C1 segment of cervical spinal cord (tissue), 14 donors: ENCODE data around the gene HOXD12.

Experiments
- DNase-seq, 14 donors: peaks; one replicate each; lab custom pipeline; 2025; lab: John Stamatoyannopoulos, UW

The HOXD12 gene

GRCh38 chr2:176080540-176081375 lies 18.8 kb upstream of the HOXD12 start:
- DNase-seq = no peak

GRCh38 chr2:176081376-176081836 lies 18.2 kb upstream of the HOXD12 start:
- DNase-seq = no peak

GRCh38 chr2:176081837-176082524 lies 17.6 kb upstream of the HOXD12 start:
- no peak for DNase-seq

DNA sequence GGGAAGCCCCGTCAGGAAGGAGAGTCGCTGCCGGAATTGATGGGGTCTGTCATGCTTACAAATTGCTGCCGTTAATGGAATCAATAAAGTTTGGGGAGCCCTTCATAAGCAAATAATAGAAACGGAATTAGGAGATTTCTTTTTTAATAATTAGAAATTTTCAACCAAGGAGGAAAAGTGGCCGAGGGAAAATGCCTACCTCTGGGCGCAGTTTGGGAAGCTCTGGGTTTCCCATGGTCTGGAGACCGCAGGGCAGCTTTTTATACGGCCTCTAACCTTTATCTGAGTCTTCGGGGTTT lies 17.1 kb upstream of the HOXD12 start:
- DNase-seq = no peak

DNA sequence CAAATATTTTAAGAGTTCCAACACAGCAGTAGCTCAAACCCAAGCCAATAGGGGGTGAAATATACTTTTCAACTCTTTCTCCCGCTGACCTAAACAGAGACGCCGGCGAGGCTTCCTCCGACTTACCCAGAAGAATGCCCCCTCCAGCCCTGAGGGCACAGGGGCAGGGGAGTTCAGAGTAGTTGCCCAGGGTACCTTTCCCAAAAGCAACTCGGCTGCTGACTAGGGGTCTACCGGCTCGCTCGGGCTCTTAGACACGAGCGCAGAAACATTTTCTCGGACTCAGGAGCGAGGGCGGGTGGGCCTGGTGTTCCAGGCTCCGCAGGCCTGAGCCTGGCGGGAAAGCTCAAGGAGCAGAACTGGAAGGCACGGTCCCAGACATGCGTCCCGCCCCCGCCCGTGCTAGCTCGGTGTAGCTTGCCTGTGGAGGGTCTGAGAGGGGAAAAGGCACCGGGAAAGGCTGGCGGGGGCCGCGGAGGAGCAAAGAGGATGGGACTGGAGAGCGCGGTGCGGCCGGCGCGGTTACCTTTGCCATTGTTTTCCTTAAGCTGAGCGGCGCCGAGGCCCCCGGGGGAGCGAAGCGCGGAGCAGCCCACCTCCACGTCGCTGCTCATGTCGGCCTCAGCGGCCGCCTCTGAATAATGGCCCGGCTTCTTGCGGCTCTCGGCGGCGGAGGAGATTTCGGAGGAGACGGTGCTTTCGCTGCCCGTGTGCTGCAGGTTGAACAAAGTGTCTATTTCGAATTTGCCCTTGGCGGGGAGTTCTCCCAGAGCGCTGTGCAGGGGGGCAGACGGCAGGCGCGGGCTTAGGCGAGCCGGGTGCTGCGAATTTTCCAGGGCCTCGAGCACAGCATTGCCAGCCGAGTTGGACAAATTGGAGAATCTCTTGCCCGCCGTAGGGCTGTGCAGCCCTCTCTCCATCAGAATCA lies 16.5 kb upstream of the HOXD12 start:
- no peak for DNase-seq

- DNase-seq = no peak
These were observed 15.8 kb upstream of the HOXD12 start, which contains the start of gene EVX2 for GRCh38 chr2:176083796-176084261. Gene EVX2, minus strand, starts transcription at chr2:176083962. Its CDS starts 186 bp downstream, at chr2:176083776.

DNA sequence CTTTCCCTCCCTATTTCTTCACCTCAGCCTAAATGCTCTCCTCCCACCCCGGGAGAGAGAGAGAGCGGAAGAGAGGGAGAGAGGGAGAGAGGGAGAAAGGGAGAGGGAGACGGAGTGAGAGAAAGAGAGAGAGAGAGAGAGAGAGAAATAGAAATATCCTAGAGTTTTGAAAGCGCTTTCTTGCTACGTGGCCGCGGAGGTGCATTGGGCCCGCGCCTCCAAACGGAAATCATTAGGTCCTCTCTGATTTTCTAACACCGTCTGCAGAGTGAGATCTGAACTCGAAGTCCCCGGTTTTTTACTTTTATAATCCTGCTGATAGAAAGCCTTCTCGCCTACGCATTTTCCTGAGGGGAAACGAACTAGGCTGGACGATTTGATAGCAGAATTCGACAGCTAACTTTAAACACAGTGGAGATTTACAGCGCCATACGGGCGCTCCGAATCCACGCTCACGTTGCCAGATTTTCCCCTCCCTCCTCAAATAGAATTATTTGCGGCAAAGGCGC lies 14.9 kb upstream of the HOXD12 start:
- DNase-seq = no peak

DNA sequence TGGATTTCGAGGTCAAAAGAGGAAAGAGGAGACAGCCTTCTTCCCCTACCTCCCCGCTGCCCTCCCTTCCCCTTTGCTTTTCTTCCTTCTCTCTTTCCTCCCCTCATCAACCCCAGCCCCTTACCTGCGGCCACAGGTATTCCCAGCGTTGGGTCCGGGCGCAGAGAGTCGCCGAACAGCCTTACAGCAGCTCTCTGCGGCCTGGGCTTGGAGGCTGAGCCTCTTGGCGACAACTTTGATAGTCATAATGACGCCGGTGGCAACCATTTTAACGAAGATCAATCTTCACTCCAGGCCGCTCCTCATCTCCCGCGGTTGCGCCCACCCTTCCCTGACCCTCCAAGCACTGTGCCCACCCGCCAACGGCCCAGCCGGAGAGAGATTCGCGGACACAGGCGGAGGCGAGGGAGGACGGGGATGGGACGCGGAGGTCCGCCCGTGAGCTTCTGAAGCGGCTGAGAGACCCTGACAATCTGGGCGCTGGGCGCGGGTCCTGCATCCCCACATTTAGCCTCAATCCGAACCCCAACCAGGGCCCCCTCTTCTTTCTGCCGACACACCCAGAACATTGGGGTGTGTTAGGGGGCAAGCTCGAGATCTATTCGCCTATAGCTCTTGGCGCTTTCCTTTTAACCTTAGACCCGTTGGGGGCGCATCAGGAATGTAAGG lies 14.3 kb upstream of the HOXD12 start:
- DNase-seq = no peak

GRCh38 chr2:176085861-176086771 lies 13.5 kb upstream of the HOXD12 start:
- peak in 7 of 14 donors; percentile 6 to 42 (median 7) for DNase-seq

DNA sequence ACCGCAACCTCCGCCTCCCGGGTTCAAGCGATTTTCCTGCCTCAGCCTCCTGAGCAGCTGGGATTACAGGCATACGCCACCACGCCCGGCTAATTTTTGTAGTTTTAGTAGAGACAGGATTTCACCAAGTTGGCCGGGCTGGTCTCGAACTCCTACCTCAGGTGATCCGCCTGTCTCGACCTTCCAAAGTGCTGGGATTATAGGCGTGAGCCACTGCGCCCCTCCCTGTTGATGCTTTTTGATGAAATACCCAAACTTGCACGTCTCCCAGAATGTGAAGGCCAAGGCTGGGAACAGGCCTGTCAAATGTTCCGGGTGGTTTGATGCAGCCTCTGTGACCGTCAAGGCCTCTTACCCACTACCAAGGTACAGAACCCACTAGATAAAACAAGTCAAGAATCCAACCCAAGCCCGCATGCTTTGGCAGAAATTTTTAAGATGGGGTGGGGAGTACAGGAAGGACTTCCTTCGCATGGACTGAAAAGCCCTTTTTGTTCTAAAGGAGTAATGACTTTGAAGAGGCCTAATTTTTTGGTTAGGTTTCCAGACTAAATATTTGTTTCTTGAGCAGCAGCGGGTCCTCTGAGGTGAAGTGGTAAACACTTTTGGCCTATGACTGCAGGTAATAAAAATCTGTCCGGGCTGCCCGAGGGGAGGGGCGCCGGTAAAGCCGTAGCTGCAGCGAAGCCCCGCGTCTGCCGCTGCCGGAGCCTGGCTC lies 12.1 kb upstream of the HOXD12 start:
- DNase-seq = no peak

DNA sequence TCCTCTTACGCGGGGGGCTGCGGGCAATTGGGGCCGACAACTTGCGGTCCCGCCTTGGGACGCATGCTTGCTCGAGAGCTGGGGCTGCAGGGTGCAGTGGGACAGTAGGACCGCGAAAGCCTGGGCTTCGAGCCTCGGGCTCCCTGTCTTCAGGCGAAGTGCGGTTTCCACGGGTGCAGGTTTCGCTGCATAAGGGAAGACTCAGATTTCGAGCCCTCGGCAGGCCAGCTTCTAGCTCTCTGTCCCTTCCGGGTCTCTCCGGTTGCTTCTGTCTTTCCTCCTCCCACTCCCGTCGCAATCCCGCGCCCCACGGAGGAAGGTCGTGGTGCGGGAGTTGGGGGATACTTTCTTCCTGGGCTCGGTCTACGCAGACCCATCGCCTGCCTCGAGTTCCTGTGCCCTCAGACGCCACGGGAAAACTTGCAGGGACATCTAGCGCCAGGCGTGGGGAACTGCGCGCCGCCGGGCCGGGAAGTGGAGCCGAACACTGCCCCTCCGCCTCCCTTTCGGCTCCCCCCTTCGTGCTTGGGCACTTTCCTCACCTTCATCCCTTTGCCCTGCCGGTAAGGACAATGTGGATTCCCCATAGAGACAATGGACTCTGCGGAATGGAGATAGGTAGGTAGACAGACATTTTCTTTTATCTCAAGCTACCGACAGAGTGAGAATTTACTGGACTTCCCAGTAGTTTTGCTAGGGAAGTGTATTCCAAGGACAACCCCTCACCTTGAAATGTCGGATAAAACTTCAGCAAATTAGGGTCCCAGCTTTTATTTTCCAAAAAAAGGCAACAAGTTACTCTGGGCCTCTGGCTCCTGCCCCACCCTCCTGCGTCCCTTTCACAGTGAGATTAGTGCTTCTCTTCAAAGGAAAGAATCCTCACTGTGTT lies 11.3 kb upstream of the HOXD12 start:
- peak in 8 of 14 donors; percentile 5 to 40 (median 12) for DNase-seq

GRCh38 chr2:176088937-176089842 lies 10.4 kb upstream of the HOXD12 start:
- DNase-seq = no peak

GRCh38 chr2:176089843-176090395 lies 9.7 kb upstream of the HOXD12 start:
- no peak for DNase-seq

DNA sequence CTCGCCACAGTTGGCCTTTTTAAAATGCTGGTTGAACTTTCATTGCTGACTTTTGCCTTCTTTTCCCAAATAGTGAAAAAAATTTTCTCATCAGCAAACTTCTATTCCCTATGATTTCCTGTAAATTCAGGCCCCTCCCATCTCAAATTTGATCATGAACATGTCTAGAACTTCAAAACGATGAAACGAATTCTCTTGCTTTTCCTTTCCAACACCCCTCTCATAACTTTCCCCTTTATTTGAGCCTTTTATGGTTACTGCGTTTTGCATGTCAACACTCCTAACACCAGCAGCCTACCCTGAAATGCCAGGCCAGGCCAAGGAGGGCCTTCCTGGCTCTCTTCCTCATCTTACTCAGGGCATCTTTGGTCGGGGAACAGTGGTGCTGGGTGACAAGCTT lies 8.7 kb upstream of the HOXD12 start:
- DNase-seq = no peak

GRCh38 chr2:176091329-176092258 lies 8.0 kb upstream of the HOXD12 start:
- no peak for DNase-seq
